GM20000 (cell line): Measurements from ENCODE around the gene CENPP.

ENCODE experiments used
- DNase-seq: peaks from one replicate; pipeline ENCODE4 v3.0.0; 2012; ENCODE audit warnings: low spot score
- TF ChIP-seq, protein P1 (sequence below): IDR thresholded peaks from 2 replicates; pipeline ENCODE4 v1.5.1; 2012; ENCODE audit warnings: mild to moderate bottlenecking, control low read depth; ENCODE audit errors: extremely low read depth, missing control alignments

Gene CENPP

DNA sequence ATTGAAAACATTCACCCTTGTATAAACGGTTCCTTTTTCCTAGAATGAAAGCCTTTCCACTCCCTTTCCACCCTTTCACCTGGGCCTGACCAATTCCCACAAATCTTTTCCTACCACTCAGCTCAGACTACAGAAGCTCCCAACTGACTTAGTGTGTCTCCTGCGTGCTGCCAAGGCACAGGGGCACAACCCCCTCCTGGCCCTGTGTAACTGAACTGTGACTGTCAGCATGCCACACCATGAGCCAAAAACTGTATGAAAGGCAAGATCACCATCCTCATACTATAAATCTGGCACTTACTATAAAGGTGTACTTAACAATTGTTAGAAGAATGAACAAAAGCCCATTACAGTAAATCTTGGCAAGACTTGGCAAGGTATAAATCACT, 12.1 kb upstream of the CENPP start:
- DNase-seq: no peak
- TF ChIP-seq, protein P1, sequence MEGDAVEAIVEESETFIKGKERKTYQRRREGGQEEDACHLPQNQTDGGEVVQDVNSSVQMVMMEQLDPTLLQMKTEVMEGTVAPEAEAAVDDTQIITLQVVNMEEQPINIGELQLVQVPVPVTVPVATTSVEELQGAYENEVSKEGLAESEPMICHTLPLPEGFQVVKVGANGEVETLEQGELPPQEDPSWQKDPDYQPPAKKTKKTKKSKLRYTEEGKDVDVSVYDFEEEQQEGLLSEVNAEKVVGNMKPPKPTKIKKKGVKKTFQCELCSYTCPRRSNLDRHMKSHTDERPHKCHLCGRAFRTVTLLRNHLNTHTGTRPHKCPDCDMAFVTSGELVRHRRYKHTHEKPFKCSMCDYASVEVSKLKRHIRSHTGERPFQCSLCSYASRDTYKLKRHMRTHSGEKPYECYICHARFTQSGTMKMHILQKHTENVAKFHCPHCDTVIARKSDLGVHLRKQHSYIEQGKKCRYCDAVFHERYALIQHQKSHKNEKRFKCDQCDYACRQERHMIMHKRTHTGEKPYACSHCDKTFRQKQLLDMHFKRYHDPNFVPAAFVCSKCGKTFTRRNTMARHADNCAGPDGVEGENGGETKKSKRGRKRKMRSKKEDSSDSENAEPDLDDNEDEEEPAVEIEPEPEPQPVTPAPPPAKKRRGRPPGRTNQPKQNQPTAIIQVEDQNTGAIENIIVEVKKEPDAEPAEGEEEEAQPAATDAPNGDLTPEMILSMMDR: no peak

DNA sequence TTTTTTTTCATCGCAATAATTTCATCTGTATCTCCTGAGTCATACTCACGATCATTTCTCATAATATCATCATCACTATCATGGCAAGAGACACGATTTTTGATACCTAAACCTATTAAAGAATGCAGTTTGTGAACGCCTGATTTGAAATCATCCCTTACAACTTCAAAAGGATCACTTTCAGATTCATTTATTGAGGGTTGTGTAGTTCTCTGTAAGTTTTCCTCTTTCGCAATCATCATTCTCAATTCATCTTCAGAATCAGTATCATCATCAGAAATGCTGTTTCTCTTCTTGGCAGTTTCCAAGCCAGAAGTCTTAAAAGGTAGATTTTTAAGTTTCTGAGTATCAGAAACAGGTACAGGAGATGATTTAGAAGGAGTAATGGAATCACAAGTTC, 10.3 kb upstream of the CENPP start:
- no peak for DNase-seq
- TF ChIP-seq, protein P1: no peak

DNA sequence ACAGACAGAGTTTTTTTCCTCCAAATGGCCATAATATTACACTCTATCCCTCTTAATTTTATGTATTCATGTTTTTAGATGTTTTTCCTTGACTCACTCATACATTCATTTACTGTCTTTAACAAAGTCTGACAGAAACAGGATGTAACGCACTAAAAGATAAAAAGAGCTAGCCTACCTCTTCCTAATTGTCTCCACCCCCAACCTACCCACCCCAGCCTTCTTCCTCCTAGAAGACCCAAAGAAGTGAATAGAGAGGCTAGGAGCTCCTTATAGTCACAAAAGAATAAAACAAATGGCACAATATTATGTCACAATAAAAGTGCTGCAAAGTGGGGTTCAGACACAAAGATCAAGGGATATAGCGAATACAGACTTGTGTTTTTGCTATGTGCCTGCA, 1.3 kb upstream of the CENPP start:
- DNase-seq: no peak
- TF ChIP-seq, protein P1: no peak

DNA sequence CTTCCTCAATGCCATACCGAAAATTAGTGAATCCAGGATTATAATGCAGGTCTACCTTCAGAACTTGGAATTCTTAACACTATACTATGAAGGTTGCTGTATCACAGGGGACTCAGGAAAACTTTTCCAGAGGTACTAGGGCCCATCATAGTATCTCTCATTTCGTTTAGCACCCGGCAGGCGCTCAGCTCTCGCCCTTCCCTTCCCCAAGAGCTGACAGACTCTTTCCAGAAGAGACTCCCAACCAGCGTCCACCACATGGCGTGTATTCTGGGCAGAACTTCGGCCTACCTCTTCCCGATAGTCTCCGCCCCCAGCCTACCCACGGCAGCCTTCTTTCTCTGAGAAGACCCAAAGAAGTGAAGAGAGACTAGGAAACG, 874 bp upstream of the CENPP start:
- no peak for DNase-seq
- TF ChIP-seq, protein P1: no peak

DNA sequence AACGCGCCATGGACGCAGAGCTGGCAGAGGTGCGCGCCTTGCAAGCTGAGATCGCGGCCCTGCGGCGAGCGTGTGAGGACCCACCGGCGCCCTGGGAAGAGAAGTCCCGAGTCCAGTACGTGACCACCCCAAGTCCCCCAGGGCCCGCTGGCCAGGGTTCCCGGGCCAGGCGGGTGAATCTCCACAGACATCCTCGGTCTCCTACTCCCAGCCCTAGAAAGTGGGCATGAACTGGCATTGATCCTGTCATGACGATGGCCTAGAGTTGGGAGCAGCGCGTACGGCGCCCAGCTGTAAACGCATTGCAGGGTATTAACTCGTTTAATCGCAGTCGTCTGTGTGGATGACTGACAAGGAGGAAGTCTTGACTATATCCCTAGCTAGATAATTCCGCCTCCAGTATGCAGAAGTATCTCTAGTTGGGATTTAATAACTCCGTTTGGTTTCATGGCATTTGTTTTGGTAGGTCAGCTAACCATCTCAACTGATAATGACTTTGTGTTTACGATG, 293 bp downstream of the CENPP start:
- DNase-seq: peak; percentile 27
- TF ChIP-seq, protein P1: no peak

DNA sequence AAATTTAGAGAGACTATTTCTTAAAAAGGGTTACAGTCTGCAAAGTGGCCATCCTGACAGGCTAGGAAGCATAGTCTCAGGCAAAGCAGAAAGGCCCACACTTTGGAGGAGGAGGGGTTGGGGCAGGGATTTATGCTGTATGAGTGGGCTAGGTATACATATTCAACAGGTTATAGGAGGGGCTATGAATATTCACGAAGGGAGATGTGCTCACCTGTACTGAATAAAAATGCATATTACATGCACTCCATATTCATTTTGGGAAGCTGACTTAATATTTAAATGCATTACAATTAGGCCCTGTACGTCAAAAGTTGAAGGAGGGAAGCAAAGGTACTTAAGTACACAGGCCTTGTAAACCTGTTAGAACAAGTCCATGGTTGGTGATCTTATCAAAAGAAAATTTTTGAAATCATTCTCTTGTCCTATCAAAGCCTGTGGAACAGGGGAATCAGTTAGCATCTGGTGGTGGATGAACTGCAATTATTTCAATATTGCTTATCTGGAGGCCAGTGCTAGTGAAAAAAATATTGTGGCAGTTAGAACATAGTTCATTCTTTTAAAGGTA, 1.6 kb downstream of the CENPP start:
- TF ChIP-seq, protein P1: no peak
- no peak for DNase-seq

DNA sequence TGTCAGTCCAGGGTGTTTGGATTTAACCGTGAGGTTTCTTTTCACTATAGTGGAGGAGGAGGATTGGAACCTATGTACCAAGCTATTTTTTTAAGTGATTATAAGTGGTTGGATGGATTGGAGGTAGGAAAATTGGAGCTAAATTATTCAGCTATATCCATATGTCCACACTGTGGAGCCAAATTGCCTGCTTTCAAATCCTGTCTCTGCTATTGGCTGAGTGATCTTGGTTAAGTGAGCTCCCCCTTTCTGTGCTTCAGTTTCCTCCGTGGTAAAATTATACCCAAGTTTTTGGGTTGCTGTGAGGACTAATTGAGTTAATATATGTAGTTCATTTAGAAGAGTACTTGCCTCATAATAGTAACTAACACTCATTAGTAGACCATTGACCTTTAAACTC, 2.5 kb downstream of the CENPP start:
- TF ChIP-seq, protein P1: no peak
- DNase-seq: peak; percentile 20
